Astrocyte of the cerebellum (primary cell): ENCODE results near the gene CSTF3.
A peak's percentile ranks its signal among the peaks of the same experiment; 100 is the strongest.

Source experiments
- DNase-seq: peaks from one replicate; pipeline ENCODE4 v3.0.0-alpha.2; 2011; ENCODE audit warnings: low read depth
- H3K4me3 ChIP-seq: 2 replicates; pipeline ENCODE4 v1.5.1; 2011; ENCODE audit warnings: mild to moderate bottlenecking, low read depth, low read length, moderate library complexity
- CTCF ChIP-seq: IDR thresholded peaks from 2 replicates; pipeline ENCODE4 v1.5.1; 2012; ENCODE audit warnings: low read length, low read depth, moderate library complexity, mild to moderate bottlenecking; ENCODE audit errors: missing control alignments
- in situ Hi-C: cut with HindIII; loops from 2 replicates; pipeline ENCODE4 v1.10.0; 2017; ENCODE audit warnings: low sequenced_read_pairs

Gene CSTF3

DNA sequence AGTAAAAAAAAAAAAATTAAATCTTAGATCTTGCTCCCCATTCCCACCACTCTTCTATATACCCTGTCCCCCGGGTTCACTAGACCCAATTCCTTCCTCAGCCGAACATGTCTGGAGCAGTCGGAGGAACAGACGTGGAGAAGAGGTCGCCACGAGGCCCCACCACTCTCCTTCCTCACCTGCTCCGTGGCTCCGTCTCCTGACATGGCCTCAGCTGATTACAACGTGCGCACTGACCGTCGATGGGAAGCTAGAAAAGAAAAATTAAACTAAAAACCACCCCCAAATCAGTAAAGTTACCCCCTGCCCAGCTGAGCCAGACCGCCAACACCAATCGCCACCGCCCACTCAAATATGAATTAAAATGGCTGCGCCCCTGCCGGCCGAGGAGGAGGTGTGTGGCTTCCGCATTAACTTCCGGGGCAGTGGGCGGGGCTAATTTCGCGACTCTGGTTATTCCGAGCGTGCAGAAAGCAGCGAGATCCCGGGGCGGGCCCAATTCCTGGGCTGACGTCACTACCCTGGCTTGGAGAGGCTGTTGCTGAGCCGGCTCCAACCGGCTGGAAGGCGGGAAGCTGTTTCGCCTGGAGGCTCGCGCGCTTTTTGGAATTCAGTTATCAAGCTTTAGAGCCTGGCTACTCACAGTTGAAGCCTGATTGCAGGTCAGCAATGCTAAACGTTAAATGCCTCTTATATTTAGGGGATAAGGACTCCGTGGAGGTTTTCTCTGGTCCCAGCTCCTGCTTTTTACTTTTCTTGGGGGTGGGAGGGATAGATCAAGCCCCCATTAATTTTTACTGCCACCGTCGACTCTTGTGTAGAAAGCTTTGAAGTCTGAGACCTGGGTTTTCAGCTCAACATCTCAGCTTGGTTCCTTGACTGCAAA, at the start of gene CSTF3:
TSS of gene CSTF3 (minus strand) at position 361 of the 886 bp plus-strand sequence. CDS start at position 206, 155 bp downstream.
- peak; percentile 42 for TF ChIP-seq CTCF
- DNase-seq: peak; percentile 97
- in situ Hi-C loops: no loop called here
- peak within 1 kb of the TSS; percentile 90 for H3K4me3 ChIP-seq

GRCh38 chr11:33208150-33208549, 46.9 kb upstream of the CSTF3 start:
- in situ Hi-C loops: no loop called here
- no peak overlapping the region for H3K4me3 ChIP-seq
- TF ChIP-seq CTCF: no peak
- no peak for DNase-seq

- DNase-seq: no peak
- no peak overlapping the region for H3K4me3 ChIP-seq
- no peak for TF ChIP-seq CTCF
- in situ Hi-C loops: no loop called here
These were observed 46.2 kb upstream of the CSTF3 start for GRCh38 chr11:33207408-33207985.

GRCh38 chr11:33197915-33198727, 36.8 kb upstream of the CSTF3 start:
- DNase-seq: no peak
- no peak overlapping the region for H3K4me3 ChIP-seq

DNA sequence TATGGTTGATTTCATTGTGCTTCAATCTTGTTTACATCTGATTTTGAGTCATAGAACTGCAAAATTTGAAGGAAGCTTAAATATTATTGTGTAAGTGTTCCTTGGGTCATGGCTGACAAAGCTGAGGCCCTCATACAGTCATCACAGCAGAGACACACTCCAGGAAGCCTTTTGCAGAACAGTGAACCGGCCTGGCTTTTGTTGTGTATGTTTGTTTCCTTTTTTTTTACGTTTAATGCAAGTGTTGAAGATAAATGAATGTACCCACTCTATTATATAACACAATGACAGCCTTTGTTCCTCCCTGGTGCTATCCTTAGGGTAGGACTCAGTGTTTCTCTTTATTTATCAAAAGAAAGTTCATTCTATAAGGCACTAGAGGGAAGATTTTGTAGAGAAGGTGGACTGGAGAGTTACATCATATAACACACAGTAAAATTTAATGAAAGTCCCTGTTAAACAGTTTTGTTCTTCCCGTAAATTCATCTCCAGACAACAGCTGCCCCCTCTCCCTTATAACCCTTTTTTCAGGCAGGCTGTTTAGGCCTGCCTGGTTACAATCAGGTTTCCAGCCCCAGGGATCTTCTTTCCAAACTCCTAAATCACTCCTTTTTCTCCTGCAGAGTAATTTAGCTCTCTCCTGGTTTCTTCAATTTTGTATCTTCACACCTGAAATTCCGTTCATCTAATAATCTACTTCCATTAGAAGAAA, 34.3 kb upstream of the CSTF3 start:
- in situ Hi-C loops: no loop called here
- TF ChIP-seq CTCF: no peak
- no peak for DNase-seq
- H3K4me3 ChIP-seq: no peak overlapping the region

More at GRCh38 chr11:33197915-33198727, 36.8 kb upstream of the CSTF3 start:
- in situ Hi-C loops: no loop called here
- no peak for TF ChIP-seq CTCF

GRCh38 chr11:33194455-33194854, 33.2 kb upstream of the CSTF3 start:
- no peak for DNase-seq
- no peak overlapping the region for H3K4me3 ChIP-seq
- in situ Hi-C loops: no loop called here
- no peak for TF ChIP-seq CTCF
